Body of pancreas (tissue), 4 donors: ENCODE measurements around the gene DND1. TPM values are rescaled to one million over a fixed set of nuclear protein-coding genes. Genes with fewer than 3 reads are reported as not detected.
A peak's percentile ranks its signal among the peaks of the same experiment; 100 is the strongest.

Experiments
- ATAC-seq: fragments of 150-250 bp; one replicate; pipeline ENCODE4 v1.9.1; 2016
- DNase-seq, 4 donors: peaks; one replicate each; pipeline ENCODE4 v3.0.0-alpha.2; 2019
- H3K27ac ChIP-seq, 4 donors: fragments of 200-600 bp; sonication (generic); 1 replicate in 3 of 4; 2 replicates in 1 of 4; pipeline versions ENCODE4 v1.5.1 to v1.6.1; 2016 to 2019; ENCODE audit warnings: mild to moderate bottlenecking in 1 of 4, mixed read lengths in 1 of 4, moderate library complexity in 1 of 4
- H3K27me3 ChIP-seq, 2 donors: fragments of 200-600 bp; sonication (generic); one replicate each; pipeline ENCODE4 v1.6.0; 2016; ENCODE audit warnings: mild to moderate bottlenecking in 1 of 2
- H3K36me3 ChIP-seq, 2 donors: fragments of 200-600 bp; sonication (generic); replicated peaks in 1 of 2; 2 replicates each; pipeline ENCODE4 v1.5.1; 2016; ENCODE audit warnings: low read depth in 2 of 2; ENCODE audit not compliant: insufficient read depth in 1 of 2
- H3K4me1 ChIP-seq: fragments of 200-600 bp; sonication (generic); one replicate; pipeline ENCODE4 v1.6.0; 2016
- H3K4me3 ChIP-seq, 2 donors: fragments of 200-600 bp; sonication (generic); 1 replicate in 1 of 2; 2 replicates in 1 of 2; pipeline ENCODE4 v1.5.1; 2016 to 2019
- H3K9me3 ChIP-seq, 3 donors: fragments of 200-600 bp; sonication (generic); 1 replicate in 2 of 3; 2 replicates in 1 of 3; pipeline ENCODE4 v1.5.1; 2016
- POLR2A ChIP-seq, 3 donors: fragments of 450-650 bp; IDR thresholded peaks; one replicate each; pipeline ENCODE4 v1.6.1; 2016; ENCODE audit warnings: antibody characterized with exemption in 3 of 3, mild to moderate bottlenecking in 2 of 3
- WGBS, 2 donors: methylation state at CpG; one replicate each; pipeline ENCODE4 v1.1.5; 2017; 5-methylcytosine and 5-hydroxymethylcytosine counted together
- intact Hi-C: fragments of 100-400 bp; cut with DNase I; formaldehyde crosslinking; loops from one replicate; pipeline ENCODE4 v1.15.1; 2023
- total RNA-seq, 2 donors: library from RNA; depleted of rRNA; stranded (reverse); fragments of >200 nt; gene quantifications; one replicate each; pipeline ENCODE4 v1.1.0, GENCODE V29; 2016
- TF ChIP-seq, protein P1 (sequence below), 7 experiments: fragments of 450-650 bp in 4 of 7; fragments of 200-600 bp in 3 of 7; sonication (generic) in 3 of 7; IDR thresholded peaks; one replicate each; pipeline ENCODE4 v1.5.1; 2016 to 2019; ENCODE audit warnings: antibody characterized with exemption in 7 of 7

DND1 gene
- total RNA-seq, 2 donors from 2014 or later, result 1.8 to 2.6 TPM

DNA sequence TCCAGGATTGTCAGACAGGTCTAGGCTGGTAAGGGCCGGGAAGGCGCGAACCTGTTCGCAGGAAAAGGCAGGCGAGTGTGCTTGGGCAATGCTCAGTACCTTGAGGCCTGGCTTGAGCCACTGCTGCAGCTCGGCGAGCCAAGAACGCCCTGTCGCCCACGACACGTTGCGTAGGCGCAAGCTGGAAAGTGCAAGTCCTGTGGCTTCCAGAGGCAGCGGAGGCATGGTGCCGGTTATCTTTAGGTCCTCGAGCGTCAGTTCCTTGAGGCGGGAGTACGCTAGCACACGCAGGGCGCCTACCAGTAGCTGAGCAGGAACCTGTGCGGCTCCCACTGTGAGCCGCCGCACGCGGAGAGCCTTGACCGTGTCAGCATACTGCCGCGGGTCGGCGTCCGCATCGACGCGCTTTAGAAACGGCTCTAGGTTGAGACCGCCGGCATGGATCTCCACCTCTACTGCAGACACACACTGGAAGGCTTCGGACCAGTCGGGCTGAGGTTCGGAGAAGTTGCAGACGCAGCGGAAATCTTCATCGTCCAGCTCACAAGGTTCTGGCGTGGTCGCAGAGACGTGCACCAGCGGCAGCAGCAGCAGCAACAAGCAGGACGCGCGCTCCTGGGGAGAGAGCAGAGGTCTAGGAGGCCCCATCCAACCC, 40.9 kb downstream of the DND1 start:
- TF ChIP-seq, protein P1, sequence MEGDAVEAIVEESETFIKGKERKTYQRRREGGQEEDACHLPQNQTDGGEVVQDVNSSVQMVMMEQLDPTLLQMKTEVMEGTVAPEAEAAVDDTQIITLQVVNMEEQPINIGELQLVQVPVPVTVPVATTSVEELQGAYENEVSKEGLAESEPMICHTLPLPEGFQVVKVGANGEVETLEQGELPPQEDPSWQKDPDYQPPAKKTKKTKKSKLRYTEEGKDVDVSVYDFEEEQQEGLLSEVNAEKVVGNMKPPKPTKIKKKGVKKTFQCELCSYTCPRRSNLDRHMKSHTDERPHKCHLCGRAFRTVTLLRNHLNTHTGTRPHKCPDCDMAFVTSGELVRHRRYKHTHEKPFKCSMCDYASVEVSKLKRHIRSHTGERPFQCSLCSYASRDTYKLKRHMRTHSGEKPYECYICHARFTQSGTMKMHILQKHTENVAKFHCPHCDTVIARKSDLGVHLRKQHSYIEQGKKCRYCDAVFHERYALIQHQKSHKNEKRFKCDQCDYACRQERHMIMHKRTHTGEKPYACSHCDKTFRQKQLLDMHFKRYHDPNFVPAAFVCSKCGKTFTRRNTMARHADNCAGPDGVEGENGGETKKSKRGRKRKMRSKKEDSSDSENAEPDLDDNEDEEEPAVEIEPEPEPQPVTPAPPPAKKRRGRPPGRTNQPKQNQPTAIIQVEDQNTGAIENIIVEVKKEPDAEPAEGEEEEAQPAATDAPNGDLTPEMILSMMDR (IDR thresholded peaks at IDR 0.05), result no peak
- TF ChIP-seq POLR2A (IDR thresholded peaks at IDR 0.05), result peak; percentile 11 to 62 (median 51)
- DNase-seq (peak; percentile 55 to 72 (median 61)), ATAC-seq (peak; percentile 70)
- Histone ChIP-seq H3K27me3 (no peaks in the 10 kb centered on the region), H3K36me3 (no peaks in the 10 kb centered on the region), H3K4me1 (peaks cover 21% of the 10 kb centered on the region), H3K9me3 (no peaks in the 10 kb centered on the region), H3K27ac (peak overlapping the region; percentile 27 to 81 (median 68)), H3K4me3 (peak overlapping the region; percentile 23 to 64)
- intact Hi-C loops, result no loop called here
- WGBS, 2 donors, result 2% methylated on average over 51 of the region's 51 CpGs; no CpG with 5 or more reads in 1 of the 2 donors

DNA sequence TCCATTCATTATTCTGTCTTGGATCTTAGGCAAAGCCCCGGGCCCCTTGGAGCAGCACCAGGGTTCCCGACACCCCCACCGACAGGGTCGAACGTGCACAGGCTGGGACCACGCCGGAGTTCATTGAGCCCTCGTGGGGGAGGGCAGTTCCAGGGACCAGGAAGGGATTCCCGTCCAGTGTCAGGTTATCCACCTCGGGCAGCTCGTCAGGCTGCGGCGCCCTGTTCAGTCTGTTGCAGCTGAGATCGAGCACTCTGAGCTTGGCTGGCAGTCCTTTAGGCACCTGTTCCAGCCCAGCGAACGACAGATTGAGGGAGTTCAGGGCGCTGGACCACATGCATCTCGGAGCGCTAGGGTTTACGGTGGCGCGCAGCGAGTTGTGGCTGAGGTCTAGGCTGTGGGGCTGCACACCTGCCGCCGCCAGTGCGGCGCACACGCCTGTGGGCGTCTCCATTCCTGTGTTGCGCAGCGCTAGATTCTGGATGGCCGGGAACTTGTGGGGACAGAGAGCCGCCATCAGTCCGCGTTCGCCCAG, 41.5 kb downstream of the DND1 start:
- Histone ChIP-seq H3K27ac (peak overlapping the region; percentile 27 to 81 (median 68)), H3K27me3 (no peaks in the 10 kb centered on the region), H3K4me3 (peak overlapping the region; percentile 23 to 64), H3K4me1 (peaks cover 21% of the 10 kb centered on the region), H3K9me3 (no peaks in the 10 kb centered on the region), H3K36me3 (no peaks in the 10 kb centered on the region)
- ATAC-seq (peak; percentile 66), DNase-seq (peak; percentile 50 to 64 (median 54))
- peak in 1 of 3 donors; percentile 4 for TF ChIP-seq POLR2A (IDR thresholded peaks at IDR 0.05)
- TF ChIP-seq, protein P1 (IDR thresholded peaks at IDR 0.05), result no peak
- 3 to 17% methylated on average over 4 to 36 of the region's 36 CpGs for WGBS, 2 donors
- intact Hi-C loops, result no loop called here

DNA sequence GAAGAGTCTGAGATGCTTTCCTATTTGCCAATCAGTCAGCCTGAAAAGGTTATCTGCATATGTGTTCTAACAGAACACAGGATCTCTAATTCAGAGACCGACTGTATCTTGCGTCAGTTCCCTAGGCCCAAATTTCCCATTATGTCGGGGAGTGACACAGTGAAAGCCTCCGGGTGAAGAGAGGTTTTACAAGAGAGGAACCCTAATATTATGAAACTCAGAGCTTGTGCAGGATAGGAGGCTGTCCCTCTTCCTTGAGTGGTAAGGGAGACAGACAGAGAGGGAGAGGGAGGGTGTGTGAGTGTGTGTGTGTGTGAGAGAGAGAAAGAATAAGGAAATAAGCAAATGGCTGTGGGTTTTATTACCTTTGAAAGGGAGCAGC, 42.3 kb downstream of the DND1 start:
- Histone ChIP-seq H3K9me3 (no peaks in the 10 kb centered on the region), H3K4me3 (no peak overlapping the region), H3K36me3 (no peaks in the 10 kb centered on the region), H3K27me3 (no peaks in the 10 kb centered on the region), H3K4me1 (peaks cover 21% of the 10 kb centered on the region), H3K27ac (peak overlapping the region in 1 of 4 donors; percentile 81)
- no peak for ATAC-seq
- TF ChIP-seq, protein P1 (IDR thresholded peaks at IDR 0.05), result no peak
- TF ChIP-seq POLR2A (IDR thresholded peaks at IDR 0.05), result peak in 1 of 3 donors; percentile 45
- DNase-seq, result peak in 1 of 4 donors; percentile 28
- WGBS, 2 donors, result 76 to 88% methylated on average over 4 of the region's 4 CpGs
- intact Hi-C loops, result no loop called here

DNA sequence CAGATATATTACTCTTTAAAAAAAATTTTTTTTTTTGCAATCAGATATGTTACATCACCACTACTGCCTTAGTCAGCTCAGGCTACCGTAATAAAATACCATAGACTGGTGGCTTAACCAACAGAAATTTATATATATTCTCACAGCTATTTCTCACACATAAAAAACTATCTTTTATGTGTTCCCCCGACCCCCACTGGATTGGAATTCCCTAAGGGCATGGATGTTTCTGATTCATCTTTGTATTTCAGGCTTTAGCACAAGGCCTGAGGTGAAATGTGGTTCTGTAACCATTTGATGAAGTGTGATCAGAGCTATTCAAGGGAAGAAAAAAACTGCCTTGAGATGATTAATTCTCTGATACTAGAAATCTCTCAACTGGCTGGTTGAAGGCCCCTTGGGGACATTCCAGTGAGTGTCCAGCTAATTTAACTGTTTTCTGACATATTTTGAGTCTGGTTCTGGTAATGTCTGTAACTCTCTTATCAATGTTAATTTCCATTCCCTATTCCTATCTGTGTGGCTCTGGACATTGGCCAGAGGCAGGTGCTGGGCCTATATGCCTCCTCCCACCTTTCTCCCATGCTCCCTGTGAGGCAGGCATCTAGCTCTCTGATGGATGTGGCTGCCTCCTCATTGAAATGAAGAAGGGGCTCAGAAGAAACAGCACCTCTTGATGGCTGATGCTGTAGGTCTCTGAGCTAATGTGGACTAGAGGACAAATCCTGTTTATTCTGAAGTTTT, 42.9 kb downstream of the DND1 start:
- Histone ChIP-seq H3K27me3 (no peaks in the 10 kb centered on the region), H3K9me3 (no peaks in the 10 kb centered on the region), H3K4me3 (no peak overlapping the region), H3K27ac (peak overlapping the region in 1 of 4 donors; percentile 81), H3K4me1 (peaks cover 21% of the 10 kb centered on the region), H3K36me3 (no peaks in the 10 kb centered on the region)
- DNase-seq (no peak), ATAC-seq (no peak)
- 56 to 87% methylated on average over 2 of the region's 2 CpGs for WGBS, 2 donors
- intact Hi-C loops, result no loop called here
- no peak for TF ChIP-seq POLR2A (IDR thresholded peaks at IDR 0.05)
- TF ChIP-seq, protein P1 (IDR thresholded peaks at IDR 0.05), result no peak
